ENCODE results near the gene TLCD5.

The TLCD5 gene

DNA sequence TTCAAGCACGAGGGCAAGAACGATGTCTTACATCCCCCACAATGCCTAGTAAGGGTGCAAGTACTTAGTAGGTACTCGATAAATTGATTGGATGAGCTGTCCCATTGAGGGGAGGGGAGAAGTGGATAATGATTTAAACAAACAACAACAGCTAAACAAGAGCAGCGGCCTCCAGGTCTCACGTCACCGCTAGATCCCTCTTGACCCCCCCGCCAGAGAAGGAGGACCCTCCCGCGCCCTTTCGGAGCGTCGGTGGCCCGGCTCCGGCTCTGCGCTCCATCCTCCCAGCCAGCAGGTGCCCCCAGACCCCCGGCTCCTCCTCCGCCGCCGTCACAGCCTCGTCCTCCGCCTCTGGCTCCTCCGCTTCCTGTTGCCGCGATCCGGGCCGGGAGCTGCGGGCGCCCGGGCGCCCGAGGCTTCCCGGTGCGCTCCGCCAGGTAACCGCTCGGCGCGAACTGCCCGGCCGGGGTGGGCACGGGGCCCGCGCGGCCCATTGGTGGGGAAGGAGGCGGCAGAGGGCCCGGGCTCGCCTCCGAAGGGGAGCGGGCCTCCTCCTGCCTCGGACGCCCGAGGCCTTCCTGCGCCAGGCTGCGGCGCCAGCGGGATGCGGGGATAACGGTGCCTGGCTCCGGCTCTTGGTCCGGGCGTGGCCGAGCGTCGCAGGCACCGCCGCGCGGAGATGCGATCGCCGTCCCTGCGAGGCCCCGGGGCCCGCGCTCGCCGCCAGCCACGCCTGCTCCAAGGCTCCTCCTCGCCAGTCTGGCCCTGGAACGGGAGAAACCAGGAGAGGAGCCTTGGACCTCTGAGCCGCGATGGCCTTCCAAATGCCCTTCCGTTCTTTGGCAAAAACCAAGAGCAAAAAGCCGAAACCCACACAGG, at the start of gene TLCD5:
Gene TLCD5 (plus strand): TSS at position 368 of the 879 bp plus-strand sequence. CDS start 2,143 bp downstream, outside the sequence.
- FAIRE-seq, result no peak

DNA sequence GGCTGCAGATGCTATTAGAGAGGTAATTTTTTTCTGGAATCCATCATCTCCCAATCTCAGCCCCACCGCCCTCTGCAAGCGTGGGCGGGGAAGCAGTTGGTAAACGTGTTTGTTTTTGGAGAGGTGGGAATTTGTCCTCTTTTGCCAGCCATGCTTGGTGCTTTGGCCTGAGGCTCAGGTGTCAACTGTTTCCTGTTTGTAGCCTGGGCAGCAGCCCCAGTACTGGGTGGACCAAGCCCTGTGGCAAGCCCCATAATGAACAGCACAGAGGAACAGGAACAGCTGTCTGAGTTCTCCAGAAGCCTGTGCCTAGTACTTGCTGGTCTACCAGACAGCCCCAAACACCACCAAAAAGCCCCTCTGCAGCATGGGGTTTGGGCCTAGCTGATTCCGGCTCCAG, 45.6 kb upstream of the TLCD5 start:
- no peak for FAIRE-seq

DNA sequence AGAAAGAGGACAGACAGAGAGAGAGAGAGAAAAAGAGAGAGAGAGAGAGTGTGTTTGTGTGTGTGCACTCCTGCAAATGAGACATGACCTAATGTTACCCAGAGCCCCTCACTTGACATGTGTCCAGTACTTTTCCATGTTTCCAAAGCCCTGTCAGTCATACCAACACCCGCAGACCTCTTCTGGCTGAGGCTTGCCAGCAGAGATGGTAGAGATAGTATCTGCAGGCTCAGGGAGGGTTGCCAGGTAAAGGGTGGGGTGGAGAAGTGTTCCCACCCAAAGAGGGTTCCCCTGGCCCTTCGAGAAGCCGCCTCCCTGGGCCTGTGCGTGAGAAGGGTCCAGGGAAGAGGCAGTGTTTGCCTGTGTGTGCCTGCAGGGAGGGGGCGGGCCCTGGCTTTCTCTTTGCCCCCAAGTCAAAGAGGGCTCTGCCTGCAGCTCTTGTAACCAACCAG, 44.5 kb upstream of the TLCD5 start:
- FAIRE-seq, result no peak

DNA sequence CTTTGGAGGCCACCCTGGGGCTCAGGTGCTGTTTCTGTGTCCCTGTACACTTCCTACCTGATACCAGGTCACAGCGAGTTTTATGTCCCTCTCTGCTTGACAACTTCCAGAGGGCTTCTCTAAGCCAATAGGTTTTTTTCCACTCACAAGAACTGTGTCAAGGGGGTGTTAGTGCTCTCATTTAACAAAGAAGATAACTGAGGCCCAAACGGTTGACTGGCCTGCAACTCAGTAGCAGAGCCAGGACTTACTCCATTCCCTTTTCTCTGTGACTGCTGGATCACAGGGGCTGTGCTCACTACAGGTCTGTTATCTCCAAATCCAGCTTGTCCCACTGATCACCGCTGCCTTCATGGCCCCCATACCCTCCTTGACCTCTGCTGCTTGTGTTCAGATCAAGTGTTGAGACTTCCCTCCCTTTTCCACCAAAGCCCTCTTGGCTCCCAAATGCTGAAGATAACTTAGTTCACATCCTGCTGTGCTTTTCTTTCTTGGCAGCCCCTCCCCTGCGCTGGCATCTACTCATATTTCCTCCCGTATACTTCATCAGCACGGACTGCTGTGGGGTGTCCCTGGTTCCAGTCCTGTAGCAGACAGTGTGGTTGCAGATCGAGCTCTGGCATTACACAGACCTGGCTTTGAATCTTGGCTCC, 43.8 kb upstream of the TLCD5 start:
- FAIRE-seq, result no peak

DNA sequence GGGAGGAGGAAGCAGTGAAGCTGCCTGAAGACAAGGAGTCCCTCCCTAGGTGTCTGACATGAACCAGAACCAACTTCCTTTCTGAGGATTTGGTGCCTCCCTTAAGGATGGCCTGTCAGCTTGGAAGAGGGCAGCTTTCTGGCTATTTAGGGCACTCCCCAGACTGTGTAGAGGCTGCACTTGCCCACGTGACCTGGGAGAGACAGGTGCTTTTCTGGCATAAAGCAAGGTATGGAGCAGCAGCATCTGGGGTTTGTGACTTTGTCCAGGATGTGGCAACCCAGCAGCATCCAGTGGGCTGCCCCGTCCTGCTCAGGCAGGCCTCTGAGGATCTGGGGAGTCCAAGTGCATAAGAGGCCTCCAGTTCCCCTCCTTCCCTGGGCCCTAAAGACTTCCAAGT, 42.0 kb upstream of the TLCD5 start:
- no peak for FAIRE-seq

DNA sequence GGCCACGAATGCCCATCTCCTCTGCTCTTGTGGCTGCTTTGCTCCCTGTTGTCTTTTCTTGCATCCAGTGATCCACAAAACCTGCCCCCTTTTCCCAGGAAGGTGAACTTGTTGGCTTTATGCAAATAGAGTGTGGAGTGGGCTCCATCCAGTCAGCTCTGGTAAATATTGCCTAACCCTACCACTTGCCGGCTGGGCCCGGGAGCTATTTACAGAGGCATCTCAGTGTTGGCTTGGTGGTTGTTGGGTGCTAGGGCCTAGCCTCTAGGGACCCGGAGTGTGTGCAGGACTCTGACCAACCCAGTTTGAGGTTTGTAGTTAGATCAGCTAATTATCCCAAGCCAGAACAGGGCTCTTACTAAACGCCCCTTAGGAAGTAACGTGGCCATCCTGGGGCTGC, 40.8 kb upstream of the TLCD5 start:
- FAIRE-seq, result no peak

DNA sequence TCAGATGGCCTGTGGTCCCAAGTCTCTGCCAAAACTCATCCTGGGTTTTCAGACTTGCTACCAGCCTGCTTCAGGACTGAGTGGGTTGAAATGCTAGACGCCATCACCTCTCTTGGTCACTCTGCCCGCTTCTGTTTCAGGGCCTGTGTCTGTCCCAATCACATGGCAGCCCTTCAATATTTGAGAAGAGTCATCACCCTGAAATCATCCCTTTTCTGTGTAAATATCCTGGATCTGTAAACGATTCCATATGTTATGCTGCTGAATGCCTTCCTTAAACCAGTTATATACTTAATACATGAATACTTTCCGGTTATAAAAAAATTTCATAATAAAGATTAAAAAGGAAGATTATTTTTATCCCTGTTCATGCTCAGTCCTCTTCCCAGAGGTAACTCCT, 39.8 kb upstream of the TLCD5 start:
- FAIRE-seq, result no peak

DNA sequence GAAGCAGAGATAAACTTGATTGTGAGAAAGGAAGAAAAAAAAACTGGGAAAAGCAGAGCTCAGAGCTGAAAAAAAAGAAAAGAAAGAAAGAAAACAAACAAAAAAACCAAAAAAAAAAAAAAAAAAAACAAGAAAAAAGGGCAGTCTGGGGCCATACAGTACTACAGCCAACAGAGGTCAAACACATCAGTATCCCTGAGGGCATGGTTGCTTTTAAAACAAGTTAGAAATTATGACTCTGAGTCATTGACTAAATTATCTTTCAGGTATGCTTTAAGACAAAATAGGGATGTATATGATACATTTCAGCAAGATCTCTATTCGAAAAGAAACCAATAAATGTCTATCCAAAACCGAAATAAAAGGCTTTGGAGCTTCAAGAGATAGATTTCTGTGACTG, 37.1 kb upstream of the TLCD5 start:
- no peak for FAIRE-seq

DNA sequence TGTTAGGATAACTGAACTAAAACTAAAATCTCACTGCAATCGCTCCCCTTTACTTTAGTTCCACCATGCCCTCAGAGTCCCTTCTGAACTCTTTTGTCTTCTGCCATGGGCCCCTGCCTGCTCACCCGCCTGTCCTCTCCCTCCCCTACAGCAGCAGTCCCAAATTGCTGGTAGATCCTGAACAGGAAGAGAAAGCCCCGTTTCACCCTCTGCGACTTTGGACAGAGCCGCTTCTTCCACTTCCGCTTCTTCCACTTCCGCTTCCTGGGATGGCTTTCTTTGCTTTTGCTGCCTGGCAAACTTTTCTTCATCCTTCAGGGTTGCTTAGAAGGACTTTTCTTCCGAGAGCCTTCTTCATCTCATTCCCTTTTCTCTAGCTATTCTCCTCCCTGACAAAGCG, 35.7 kb upstream of the TLCD5 start:
- no peak for FAIRE-seq

DNA sequence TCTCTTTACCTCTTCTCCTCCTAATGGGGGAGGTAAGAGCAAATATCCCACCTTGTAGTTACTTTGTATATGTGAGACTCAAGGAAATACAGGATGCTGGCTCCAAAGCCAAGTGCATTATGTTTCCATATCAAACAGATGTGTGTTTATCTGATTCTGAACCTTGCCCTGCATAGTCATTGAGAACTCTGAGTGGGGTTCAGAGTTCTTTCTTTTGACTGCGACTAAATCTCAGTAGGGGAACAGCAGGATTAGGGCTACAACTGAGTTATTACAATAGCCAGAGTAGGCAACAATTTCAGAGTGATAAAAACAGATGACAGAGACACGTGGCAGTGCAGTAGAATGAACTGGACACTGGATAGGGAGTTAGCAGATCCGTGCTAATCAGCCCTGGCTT, 34.1 kb upstream of the TLCD5 start:
- FAIRE-seq, result no peak

DNA sequence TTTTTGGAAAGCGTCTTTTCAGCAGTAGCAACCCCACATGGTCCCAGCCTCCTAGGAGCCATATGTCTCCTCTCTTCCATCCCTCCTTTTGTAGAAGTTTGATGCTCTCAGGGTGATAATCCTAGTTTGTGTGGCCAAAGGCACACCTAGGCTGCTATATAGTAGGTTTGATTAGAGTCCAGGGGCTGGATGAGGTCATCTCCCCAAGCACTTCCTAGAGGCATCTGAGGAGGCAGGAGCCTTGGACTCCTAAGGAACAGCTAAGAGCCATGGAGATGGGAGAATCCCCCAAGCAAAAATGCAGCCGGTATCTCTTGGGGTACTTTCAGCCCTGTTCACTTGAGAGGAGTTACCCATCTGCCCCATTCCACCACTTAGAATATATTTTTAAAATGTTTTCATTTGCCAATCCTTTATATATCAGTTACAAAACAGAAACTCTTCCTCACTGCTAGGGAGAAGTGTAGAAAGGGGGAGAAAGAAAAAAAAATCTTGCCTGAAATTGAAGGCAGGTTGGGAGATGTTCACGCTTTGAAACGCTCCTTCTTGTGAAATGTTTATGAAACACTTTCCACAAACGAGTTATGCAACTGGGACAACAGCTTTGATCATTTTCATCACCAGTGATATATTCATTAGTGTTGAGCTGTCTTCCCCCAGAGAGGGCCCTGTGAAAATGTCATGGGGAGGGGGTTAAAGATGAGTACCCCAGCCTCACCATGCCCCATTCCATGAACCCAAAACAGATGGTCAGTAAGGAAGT, 31.9 kb upstream of the TLCD5 start:
- FAIRE-seq, result no peak

DNA sequence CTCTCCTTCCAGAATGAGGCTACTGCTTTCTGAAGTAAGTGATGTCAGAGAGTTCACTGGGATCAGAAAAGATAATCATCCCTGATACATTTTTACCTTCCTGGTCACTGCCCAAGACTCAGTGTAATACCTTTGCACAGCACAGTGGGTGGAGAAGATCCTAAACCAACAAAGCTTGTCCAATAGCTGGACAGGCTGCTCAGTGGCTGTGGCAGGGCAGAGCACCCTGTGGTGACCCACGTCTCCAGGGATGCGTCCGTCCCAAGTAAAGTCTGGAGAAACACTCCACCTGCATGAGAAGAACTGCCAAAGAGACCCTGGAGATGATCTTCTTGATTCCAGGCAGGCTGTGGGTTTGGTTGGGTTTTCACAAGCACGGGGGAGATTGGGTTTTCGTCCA, 31.0 kb upstream of the TLCD5 start:
- FAIRE-seq, result no peak

DNA sequence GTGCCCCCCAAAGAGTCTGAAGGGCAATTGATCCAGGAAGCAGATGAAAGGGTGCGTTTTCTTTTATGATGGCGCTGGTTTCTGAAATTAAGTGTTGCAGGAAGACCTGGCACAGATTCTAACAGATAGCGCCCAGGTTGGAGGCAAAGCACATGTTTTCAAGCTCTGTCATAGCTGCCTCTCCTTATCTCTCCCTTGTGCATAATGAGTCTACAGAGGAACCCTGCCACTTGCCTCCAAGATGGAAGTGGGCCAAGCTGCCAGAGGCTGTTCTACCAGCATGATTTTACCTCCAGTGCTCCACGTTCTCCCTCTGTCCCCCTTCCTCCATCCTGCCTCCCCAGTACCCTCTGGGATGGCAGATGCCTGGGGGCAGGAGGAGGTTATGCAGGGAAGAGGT, 30.0 kb upstream of the TLCD5 start:
- no peak for FAIRE-seq

DNA sequence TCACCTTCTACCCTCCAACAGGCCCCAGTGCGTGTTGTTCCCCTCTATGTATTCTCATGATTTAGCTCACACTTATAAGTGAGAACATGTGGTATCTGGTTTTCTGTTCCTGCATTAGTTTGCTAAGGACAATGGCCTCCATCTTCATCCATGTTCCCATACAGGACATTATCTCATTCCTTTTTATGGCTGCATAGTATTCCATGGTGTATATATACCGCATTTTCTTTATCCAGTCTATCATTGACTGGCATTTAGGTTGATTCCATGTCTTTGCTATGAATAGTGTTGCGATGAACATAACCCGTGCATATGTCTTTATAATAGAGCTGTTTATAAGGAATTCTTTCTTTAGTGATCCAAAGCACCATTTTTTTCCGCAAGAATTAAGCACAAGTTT, 28.5 kb upstream of the TLCD5 start:
- no peak for FAIRE-seq

DNA sequence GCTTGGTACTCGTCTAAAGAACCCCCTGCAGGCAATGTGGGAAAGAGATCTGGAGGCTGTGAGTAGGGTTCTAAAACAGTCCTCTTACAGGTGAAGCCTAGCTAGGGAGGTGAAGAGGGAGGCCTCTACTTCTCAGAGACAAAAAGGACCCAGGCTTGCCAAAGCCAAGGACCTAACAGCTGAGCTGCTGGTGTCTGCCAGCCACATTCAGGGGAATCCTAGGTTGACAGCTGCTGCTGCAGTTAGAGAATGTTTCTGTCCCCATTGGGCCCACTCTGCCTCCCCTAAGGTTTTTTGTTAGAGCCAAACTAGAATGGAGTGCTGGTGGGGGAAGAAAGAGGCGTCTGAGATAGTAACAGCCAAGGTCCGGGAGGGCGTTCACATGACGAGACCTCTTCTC, 26.6 kb upstream of the TLCD5 start:
- no peak for FAIRE-seq

DNA sequence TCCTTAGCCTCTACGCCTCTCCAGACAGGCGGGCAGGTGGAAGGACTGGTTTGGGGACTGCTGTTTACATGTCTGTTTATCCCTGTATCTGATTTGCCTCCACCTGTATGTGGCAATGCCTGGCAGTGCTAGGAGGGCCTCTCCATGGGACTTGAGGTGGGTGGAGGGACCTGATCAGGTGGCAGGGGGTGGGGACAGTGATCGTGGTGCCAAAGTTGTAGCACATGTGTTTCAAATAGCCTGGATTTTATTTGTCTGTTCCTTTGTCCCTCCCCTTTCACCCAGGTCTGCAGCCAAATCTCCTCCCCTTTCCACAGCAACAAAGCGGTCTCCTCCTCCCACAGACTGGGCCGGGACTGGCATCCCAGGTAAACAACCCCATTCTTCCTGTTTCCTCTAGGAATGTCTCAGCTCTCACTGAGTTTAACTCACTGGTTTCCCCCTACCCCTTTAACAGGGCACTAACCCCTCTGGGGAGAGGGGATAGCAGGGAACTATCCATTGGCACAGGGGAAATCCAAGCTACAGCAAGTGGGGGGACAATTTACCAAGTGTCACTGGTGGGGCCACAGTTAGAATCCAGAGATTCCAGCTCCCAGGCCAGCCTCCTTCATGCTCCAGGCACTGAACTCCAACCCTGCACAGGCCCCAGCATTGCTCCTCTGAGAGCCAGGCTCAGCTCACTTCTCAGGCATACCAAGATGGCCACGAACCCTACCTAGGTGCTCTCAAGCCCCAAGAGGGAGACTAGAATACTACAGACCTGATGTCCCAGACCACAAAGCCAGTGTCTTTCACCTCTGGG, 22.9 kb upstream of the TLCD5 start:
- no peak for FAIRE-seq

DNA sequence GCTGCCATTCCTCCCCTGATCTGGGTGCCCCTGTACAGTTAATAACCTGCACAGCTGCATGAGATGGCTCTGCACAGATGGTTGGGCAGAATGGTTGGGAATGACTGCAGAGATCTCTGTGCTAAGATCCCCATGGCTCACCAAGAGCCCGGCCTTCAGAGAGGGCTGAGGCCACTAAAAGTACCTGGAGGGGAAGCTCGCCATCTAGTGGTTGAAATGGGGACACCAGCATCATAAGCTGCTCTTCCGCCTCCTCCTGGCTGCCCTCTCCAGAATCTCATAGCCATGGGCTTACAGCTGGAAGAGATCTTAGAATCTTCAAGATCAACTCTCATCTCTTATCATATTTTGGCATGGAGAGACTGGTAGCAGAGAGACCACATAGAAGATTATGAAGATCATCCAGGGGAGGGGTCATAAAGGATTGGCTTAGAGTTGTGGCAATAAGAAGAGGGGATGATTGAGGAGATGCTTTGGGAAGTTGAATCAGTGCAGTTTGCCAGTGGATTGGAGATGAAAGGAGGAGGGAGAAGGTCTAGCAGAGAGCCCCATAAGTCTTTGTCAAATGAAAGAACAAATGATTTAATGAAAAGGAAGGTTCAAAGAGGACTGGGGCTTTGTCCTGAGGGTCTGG, 22.0 kb upstream of the TLCD5 start:
- FAIRE-seq, result no peak

DNA sequence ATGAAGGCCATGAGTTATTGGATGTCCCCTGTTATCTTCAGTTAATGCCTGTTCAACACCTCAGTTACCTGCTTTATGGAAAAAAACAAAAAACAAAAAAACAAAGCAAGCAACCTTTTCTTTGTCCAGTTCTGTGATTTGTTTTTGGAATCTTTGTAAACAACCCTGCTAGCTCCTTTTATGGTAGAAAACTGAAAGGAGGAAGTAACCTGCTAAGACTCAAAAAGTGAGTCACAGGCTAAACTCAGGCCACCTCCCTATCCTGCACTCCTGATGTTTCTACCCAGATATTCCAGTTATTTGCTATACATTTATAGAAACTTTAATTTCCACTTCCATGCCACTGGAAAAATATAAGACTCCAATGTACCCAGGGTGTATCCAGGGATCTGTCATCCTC, 20.6 kb upstream of the TLCD5 start:
- no peak for FAIRE-seq

DNA sequence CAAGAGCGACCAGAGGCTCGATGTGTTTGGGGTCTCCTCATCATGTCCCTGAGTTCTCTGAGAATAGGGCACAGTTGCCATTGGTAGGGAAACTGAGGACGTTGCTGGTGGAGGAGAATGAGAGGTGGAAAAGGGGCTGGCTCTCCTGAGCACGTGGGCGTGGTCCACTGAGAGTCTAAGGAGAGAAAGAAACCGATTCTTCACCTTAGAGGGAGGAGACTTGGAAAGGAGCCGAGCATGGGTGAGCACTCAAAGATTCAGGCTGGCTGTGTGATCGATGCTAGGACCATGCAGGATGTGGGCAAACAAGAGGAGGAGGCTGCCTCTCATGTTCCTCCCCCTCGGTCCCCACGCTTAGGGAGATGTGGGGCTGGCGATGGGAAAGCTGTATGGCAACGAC, 19.8 kb upstream of the TLCD5 start:
- no peak for FAIRE-seq

DNA sequence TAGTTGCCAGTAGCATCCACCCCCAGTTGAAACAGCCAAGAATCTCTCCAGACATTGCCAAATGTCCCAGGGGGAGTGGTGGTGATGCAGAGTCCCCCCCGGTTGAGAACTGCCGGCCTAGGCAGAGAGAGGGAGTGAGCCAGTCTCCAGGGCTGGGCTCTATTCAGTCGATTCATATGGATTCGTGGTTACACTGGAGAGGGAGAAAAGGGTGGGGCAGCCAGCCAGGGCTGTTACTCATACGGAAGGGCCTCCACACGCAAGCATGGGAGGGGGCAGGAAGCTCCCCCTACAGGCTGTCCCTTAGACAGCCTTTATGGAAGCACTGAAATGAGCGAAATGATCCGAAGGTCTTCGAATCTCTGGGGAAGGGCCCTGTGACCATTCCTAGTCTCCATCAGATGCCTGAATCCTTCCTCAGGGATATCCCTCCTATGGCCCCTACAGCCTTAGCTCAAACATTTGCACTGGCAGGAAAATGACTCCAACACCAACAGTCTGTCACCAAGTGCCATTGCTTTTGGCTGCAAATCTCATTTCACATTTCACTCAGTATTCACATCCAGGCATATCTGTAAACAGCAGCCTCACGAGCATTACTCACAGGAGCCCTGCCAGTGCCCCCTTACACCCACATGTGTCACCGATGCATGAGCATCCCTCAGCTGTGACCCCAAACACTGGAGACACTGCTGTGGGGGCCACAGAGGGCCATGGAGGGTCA, 18.4 kb upstream of the TLCD5 start:
- no peak for FAIRE-seq

DNA sequence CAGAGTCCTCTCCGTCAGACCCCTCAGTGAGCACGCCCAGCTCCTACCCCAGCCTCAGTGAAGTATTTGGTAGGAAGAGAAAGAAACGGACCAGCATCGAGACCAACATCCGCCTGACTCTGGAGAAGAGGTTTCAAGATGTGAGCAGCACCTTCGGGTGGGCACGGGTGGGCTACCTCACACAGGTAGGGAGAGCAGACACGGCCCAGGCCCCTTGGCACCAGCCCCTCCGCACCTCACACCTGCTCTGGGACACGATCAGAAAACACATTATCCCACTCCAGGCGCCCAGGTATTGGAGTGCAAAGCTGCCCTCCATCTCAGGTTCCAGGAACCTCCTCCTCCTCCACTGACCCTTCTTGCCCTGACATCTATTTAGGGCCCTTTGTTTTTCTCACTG, 17.6 kb upstream of the TLCD5 start:
- no peak for FAIRE-seq

DNA sequence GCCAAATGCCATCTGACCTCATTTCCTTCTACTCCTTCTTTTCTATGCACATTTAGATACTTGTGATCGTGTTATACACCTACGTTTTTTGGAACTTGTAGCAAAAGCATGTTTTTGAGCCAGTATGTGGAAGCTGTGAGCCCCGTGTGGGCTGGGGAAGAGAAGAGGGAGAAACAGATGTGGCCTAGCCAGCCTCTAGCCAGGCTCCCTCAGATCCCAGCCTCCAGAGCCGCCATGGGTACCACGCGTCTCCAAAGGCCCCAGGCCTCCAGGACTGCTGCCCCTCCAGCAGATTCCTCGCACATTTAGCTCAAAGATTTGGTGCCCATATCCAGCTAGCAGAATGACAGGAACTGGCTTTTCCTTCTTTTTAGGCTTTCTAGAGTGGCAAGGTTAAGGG, 17.0 kb upstream of the TLCD5 start:
- no peak for FAIRE-seq
